ENCODE measurements around the gene H3-3A. TPM values are rescaled to one million over a fixed set of nuclear protein-coding genes. Genes with fewer than 3 reads are reported as not detected.

Gene H3-3A
- total RNA-seq, 1 experiment from 2014 or later = 894 TPM

DNA sequence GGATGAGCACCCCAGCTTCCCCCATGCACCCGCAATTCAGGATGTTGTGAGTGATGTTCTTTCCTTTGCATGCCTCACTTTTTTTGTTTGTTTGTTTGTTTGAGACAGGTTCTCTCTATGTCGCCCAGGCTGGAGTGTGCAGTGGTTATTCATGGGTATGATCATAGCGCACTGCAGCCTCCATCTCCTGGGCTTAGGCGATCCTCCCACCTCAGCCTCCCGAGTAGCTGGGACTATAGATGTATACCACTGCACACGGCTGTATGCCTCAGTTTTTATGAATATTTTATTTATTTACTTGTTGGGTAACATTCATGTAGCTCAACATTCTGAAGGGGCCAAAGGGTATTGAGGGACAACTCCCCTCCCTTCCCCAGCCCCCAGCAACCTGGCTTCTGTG lies 54.8 kb downstream of the H3-3A start:
- Mint-ChIP-seq H3K36me3 (peaks cover 3% of the 10 kb centered on the region), H3K4me3 (no peak overlapping the region), H3K9me3 (no peaks in the 10 kb centered on the region), H3K4me1 (peaks cover 27% of the 10 kb centered on the region), H3K27ac (no peak overlapping the region), H3K27me3 (ENCODE audit: low read depth) (peaks cover 27% of the 10 kb centered on the region)
- no peak for DNase-seq (ENCODE audit: low spot score)
- no peak for TF ChIP-seq IRF2 (CRISPR knock-in tag; IDR thresholded peaks at IDR 0.05; ENCODE audit: borderline replicate concordance, low read depth)
- TF ChIP-seq, protein P1, sequence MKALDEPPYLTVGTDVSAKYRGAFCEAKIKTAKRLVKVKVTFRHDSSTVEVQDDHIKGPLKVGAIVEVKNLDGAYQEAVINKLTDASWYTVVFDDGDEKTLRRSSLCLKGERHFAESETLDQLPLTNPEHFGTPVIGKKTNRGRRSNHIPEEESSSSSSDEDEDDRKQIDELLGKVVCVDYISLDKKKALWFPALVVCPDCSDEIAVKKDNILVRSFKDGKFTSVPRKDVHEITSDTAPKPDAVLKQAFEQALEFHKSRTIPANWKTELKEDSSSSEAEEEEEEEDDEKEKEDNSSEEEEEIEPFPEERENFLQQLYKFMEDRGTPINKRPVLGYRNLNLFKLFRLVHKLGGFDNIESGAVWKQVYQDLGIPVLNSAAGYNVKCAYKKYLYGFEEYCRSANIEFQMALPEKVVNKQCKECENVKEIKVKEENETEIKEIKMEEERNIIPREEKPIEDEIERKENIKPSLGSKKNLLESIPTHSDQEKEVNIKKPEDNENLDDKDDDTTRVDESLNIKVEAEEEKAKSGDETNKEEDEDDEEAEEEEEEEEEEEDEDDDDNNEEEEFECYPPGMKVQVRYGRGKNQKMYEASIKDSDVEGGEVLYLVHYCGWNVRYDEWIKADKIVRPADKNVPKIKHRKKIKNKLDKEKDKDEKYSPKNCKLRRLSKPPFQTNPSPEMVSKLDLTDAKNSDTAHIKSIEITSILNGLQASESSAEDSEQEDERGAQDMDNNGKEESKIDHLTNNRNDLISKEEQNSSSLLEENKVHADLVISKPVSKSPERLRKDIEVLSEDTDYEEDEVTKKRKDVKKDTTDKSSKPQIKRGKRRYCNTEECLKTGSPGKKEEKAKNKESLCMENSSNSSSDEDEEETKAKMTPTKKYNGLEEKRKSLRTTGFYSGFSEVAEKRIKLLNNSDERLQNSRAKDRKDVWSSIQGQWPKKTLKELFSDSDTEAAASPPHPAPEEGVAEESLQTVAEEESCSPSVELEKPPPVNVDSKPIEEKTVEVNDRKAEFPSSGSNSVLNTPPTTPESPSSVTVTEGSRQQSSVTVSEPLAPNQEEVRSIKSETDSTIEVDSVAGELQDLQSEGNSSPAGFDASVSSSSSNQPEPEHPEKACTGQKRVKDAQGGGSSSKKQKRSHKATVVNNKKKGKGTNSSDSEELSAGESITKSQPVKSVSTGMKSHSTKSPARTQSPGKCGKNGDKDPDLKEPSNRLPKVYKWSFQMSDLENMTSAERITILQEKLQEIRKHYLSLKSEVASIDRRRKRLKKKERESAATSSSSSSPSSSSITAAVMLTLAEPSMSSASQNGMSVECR (CRISPR knock-in tag; IDR thresholded peaks at IDR 0.05; ENCODE audit: borderline replicate concordance) = no peak
- no peak for TF ChIP-seq ESRRA (CRISPR knock-in tag; IDR thresholded peaks at IDR 0.05; ENCODE audit: borderline replicate concordance)
- TF ChIP-seq, protein P2, sequence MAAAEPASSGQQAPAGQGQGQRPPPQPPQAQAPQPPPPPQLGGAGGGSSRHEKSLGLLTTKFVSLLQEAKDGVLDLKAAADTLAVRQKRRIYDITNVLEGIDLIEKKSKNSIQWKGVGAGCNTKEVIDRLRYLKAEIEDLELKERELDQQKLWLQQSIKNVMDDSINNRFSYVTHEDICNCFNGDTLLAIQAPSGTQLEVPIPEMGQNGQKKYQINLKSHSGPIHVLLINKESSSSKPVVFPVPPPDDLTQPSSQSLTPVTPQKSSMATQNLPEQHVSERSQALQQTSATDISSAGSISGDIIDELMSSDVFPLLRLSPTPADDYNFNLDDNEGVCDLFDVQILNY (CRISPR knock-in tag; IDR thresholded peaks at IDR 0.05) = no peak
- CTCF ChIA-PET = interaction anchor here (0.6 to 5.8 kb wide), 3 partner anchors 8 to 52 kb away, joined by 3 to 49 read pairs (median 3); no protein-coding TSS in a partner anchor
- POLR2A ChIA-PET = interaction anchor here (0.7 kb wide), 1 partner anchor 40 kb away, joined by 4 read pairs; no protein-coding TSS in a partner anchor
- no peak for ATAC-seq

DNA sequence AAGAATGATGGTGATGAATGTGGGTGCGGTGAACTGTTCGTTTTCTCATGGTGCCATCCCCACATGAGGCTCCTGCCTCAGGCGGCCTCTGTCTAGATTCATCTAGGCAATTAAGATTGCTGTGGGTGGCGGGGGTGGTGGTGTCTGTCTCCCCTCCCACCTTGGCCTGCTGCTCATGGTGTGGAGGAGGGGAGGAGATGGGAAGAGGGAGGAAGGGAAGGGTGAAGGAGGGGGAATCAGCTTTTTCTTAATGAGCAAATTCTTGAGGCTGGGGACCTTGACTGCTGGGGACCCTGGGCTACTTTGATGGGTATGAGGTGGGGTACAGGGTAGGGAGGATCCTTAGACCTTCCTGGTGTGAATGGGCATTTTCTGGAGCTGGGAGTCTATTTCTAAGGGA lies 55.8 kb downstream of the H3-3A start:
- Mint-ChIP-seq H3K9me3 (no peaks in the 10 kb centered on the region), H3K27me3 (ENCODE audit: low read depth) (peaks cover 20% of the 10 kb centered on the region), H3K36me3 (peaks cover 3% of the 10 kb centered on the region), H3K27ac (no peak overlapping the region), H3K4me1 (peaks cover 27% of the 10 kb centered on the region), H3K4me3 (no peak overlapping the region)
- DNase-seq (ENCODE audit: low spot score) (no peak), ATAC-seq (no peak)
- CTCF ChIA-PET = interaction anchor here (5.8 kb wide), 1 partner anchor 53 kb away, joined by 49 read pairs; no protein-coding TSS in a partner anchor
- POLR2A ChIA-PET = no interaction called here
- TF ChIP-seq, protein P3, sequence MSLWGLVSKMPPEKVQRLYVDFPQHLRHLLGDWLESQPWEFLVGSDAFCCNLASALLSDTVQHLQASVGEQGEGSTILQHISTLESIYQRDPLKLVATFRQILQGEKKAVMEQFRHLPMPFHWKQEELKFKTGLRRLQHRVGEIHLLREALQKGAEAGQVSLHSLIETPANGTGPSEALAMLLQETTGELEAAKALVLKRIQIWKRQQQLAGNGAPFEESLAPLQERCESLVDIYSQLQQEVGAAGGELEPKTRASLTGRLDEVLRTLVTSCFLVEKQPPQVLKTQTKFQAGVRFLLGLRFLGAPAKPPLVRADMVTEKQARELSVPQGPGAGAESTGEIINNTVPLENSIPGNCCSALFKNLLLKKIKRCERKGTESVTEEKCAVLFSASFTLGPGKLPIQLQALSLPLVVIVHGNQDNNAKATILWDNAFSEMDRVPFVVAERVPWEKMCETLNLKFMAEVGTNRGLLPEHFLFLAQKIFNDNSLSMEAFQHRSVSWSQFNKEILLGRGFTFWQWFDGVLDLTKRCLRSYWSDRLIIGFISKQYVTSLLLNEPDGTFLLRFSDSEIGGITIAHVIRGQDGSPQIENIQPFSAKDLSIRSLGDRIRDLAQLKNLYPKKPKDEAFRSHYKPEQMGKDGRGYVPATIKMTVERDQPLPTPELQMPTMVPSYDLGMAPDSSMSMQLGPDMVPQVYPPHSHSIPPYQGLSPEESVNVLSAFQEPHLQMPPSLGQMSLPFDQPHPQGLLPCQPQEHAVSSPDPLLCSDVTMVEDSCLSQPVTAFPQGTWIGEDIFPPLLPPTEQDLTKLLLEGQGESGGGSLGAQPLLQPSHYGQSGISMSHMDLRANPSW (CRISPR knock-in tag; conservative IDR thresholded peaks at IDR 0.05; ENCODE audit: low read depth) = no peak
- no peak for TF ChIP-seq SOX15 (CRISPR knock-in tag; IDR thresholded peaks at IDR 0.05)
- TF ChIP-seq, protein P4, sequence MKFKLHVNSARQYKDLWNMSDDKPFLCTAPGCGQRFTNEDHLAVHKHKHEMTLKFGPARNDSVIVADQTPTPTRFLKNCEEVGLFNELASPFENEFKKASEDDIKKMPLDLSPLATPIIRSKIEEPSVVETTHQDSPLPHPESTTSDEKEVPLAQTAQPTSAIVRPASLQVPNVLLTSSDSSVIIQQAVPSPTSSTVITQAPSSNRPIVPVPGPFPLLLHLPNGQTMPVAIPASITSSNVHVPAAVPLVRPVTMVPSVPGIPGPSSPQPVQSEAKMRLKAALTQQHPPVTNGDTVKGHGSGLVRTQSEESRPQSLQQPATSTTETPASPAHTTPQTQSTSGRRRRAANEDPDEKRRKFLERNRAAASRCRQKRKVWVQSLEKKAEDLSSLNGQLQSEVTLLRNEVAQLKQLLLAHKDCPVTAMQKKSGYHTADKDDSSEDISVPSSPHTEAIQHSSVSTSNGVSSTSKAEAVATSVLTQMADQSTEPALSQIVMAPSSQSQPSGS (CRISPR knock-in tag; IDR thresholded peaks at IDR 0.05; ENCODE audit: borderline replicate concordance, low read depth) = no peak
- no peak for TF ChIP-seq GTF2I (CRISPR knock-in tag; conservative IDR thresholded peaks at IDR 0.05)
- TF ChIP-seq EMX1 (CRISPR knock-in tag; IDR thresholded peaks at IDR 0.05) = no peak
- TF ChIP-seq, protein P5, sequence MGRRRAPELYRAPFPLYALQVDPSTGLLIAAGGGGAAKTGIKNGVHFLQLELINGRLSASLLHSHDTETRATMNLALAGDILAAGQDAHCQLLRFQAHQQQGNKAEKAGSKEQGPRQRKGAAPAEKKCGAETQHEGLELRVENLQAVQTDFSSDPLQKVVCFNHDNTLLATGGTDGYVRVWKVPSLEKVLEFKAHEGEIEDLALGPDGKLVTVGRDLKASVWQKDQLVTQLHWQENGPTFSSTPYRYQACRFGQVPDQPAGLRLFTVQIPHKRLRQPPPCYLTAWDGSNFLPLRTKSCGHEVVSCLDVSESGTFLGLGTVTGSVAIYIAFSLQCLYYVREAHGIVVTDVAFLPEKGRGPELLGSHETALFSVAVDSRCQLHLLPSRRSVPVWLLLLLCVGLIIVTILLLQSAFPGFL (CRISPR knock-in tag; IDR thresholded peaks at IDR 0.05; ENCODE audit: borderline replicate concordance) = no peak
- TF ChIP-seq NFE2L1 (CRISPR knock-in tag; IDR thresholded peaks at IDR 0.05) = no peak
- TF ChIP-seq, protein P6, sequence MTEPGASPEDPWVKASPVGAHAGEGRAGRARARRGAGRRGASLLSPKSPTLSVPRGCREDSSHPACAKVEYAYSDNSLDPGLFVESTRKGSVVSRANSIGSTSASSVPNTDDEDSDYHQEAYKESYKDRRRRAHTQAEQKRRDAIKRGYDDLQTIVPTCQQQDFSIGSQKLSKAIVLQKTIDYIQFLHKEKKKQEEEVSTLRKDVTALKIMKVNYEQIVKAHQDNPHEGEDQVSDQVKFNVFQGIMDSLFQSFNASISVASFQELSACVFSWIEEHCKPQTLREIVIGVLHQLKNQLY (CRISPR knock-in tag; IDR thresholded peaks at IDR 0.05) = no peak
- no peak for TF ChIP-seq FOXJ3 (CRISPR knock-in tag; IDR thresholded peaks at IDR 0.05; ENCODE audit: borderline replicate concordance)
- TF ChIP-seq, protein P7, sequence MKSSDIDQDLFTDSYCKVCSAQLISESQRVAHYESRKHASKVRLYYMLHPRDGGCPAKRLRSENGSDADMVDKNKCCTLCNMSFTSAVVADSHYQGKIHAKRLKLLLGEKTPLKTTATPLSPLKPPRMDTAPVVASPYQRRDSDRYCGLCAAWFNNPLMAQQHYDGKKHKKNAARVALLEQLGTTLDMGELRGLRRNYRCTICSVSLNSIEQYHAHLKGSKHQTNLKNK (CRISPR knock-in tag; IDR thresholded peaks at IDR 0.05) = no peak
- TF ChIP-seq, protein P8, sequence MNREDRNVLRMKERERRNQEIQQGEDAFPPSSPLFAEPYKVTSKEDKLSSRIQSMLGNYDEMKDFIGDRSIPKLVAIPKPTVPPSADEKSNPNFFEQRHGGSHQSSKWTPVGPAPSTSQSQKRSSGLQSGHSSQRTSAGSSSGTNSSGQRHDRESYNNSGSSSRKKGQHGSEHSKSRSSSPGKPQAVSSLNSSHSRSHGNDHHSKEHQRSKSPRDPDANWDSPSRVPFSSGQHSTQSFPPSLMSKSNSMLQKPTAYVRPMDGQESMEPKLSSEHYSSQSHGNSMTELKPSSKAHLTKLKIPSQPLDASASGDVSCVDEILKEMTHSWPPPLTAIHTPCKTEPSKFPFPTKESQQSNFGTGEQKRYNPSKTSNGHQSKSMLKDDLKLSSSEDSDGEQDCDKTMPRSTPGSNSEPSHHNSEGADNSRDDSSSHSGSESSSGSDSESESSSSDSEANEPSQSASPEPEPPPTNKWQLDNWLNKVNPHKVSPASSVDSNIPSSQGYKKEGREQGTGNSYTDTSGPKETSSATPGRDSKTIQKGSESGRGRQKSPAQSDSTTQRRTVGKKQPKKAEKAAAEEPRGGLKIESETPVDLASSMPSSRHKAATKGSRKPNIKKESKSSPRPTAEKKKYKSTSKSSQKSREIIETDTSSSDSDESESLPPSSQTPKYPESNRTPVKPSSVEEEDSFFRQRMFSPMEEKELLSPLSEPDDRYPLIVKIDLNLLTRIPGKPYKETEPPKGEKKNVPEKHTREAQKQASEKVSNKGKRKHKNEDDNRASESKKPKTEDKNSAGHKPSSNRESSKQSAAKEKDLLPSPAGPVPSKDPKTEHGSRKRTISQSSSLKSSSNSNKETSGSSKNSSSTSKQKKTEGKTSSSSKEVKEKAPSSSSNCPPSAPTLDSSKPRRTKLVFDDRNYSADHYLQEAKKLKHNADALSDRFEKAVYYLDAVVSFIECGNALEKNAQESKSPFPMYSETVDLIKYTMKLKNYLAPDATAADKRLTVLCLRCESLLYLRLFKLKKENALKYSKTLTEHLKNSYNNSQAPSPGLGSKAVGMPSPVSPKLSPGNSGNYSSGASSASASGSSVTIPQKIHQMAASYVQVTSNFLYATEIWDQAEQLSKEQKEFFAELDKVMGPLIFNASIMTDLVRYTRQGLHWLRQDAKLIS (CRISPR knock-in tag; IDR thresholded peaks at IDR 0.05; ENCODE audit: borderline replicate concordance) = no peak
- TF ChIP-seq SMAD3 (CRISPR knock-in tag; IDR thresholded peaks at IDR 0.05; ENCODE audit: borderline replicate concordance) = no peak
- no peak for TF ChIP-seq FOXK1 (CRISPR knock-in tag; IDR thresholded peaks at IDR 0.05)

All from WTC11 (cell line).